ENCODE data around the gene SPATA13.
"Not testable (repeated sequence)": the region's sequence is repeated elsewhere in the genome, so short reads cannot be mapped to it uniquely, and the experiment has no call there.

Gene SPATA13

GRCh38 chr13:24160458-24161009, at the start of gene SPATA13:
TSS of gene SPATA13 (plus strand) at chr13:24160720. CDS start at chr13:24222930, 62,210 bp downstream.
- DNase-seq (ENCODE audit: low spot score), result peak; percentile 84

DNA sequence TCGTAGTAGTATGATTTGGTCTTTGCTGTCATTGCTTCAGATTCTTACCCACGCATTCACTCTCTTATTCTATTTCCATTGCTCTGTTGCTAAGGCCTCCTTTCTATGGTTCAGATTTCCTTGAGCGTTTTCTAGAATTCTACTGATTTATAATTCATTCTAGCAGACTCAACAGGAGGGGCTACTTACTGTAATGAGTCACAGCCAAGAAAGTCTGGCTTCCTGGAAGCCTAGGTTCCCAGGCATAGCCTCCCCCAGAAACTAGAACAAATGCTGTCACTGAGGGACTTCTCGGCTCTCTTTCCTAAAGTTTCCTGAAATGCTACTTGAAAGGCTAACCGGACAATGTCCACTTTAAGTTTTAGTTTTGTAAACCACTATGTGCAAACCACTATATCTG, 47.7 kb upstream of the SPATA13 start:
- DNase-seq (ENCODE audit: low spot score), result no peak

DNA sequence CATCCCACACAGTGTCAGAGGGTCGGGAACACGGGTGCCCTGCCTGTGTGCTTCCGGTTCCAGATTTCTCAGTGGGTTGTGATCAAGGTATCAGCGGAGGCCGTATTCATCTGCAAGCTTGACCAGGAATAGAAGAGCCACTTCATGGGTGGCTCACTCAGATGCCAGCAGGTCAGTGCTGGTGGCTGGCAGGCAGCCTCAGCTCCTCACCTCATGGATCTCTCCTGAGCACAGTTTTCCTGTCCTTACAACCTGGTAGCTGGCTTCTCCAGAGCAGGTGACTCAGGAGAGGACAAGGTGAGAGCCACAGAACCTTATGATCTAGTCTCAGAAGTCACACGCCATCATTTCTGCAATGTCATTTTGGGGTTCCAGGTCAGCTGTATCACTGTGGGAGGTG, 44.8 kb upstream of the SPATA13 start:
- no peak for DNase-seq (ENCODE audit: low spot score)

- DNase-seq (ENCODE audit: low spot score), result no peak
Observed at GRCh38 chr13:24116131-24116530, 44.4 kb upstream of the SPATA13 start.

DNA sequence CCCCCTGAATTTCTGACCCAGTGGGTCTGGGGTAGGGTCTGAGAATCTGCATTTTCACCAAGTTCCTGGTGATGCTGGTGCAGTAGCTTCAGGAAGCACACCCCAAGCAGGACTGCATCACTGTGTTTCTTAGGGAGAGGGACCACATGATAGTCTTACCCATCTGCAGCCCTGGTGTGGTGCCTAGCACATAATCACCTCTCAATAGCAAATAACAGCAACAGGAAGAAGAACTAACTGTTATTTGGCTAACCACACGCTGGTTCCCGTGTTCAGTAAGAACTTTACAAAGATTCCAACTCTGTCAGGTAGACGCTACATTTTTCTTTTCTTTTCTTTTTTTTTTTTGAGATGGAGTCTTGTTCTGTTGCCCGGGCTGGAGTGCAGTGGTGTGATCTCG, 41.9 kb upstream of the SPATA13 start:
- DNase-seq (ENCODE audit: low spot score), result no peak

DNA sequence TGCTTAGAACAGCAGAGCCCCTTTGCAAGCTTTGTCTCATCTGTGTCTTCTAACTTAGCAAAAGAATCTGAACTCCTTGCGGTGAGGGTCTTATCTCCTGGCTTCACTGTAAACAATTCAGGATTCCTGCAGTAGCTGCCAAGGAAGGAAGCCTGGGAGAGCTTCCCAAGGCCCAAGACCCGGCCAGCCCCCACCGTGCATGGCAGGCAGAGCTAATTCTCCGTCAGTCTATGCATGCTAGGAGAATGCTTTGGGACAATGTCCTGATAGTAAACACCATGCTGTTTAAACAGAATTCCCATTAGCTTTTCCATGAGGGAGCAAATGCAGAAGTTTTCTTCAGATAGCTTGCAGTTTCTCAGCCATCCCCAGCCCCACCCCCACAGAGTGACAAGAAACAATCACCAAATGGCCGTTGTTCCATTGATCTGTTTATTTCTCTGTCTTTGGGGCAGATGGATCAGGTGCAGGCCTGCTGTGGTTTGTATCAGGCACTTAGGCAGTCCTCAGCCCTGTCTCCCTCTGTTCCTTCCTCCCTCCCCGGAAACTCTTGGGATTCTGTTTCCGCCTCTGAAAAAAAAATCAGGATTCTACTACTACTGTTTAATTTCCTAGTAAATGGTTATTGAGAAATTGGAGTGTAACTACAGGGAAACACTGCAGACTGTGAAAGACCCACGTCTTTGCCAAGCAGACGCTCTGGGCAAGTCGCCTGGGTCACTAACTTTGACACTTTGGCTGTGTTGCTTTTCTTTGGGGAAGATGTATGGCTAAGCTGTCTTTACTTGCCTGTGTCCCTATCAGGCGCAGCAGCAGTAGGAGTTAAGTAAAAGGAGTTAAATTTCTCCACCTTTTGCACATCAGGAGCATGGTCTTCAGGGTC, 40.7 kb upstream of the SPATA13 start:
- no peak for DNase-seq (ENCODE audit: low spot score)

DNA sequence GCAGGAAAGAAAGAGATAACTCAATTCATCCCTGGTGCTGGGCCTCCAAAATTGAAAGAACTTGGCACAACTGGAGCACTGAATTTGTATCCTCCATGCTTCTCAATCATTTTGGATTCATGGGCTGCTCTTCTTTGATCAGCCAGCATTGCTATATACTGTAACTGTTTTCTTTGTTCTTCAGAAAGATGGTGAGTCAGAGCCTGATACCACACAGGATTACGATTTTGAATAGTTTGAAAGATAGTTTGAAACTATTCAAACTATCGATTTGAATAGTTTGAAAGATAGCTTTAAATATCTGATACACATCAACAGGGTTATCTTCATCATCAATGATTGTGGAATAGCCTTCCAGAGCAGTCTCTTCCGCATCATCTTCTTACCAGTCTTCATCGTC, 38.5 kb upstream of the SPATA13 start:
- DNase-seq (ENCODE audit: low spot score), result not testable (repeated sequence)

- DNase-seq (ENCODE audit: low spot score), result no peak
Observed at GRCh38 chr13:24122569-24122968, 38.0 kb upstream of the SPATA13 start.

DNA sequence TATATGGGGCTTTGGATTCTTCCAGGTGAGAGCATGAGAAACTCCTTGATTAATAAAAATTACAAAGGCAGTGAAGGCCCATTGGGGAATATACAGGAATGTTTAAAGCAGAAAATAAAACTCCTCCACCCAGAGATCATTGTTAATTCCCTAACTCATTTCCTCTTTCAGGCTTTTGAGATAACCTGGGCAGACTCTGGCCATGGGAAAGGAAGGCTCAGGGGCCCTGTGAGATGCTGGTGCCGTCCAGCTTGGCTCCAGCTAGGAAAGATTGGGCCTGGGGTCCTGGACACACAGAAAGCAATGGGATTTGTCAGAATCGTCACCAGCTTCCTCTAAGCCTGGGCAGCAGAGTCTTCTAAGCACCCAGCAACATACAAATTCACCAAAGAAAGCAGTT, 36.8 kb upstream of the SPATA13 start:
- DNase-seq (ENCODE audit: low spot score), result no peak

DNA sequence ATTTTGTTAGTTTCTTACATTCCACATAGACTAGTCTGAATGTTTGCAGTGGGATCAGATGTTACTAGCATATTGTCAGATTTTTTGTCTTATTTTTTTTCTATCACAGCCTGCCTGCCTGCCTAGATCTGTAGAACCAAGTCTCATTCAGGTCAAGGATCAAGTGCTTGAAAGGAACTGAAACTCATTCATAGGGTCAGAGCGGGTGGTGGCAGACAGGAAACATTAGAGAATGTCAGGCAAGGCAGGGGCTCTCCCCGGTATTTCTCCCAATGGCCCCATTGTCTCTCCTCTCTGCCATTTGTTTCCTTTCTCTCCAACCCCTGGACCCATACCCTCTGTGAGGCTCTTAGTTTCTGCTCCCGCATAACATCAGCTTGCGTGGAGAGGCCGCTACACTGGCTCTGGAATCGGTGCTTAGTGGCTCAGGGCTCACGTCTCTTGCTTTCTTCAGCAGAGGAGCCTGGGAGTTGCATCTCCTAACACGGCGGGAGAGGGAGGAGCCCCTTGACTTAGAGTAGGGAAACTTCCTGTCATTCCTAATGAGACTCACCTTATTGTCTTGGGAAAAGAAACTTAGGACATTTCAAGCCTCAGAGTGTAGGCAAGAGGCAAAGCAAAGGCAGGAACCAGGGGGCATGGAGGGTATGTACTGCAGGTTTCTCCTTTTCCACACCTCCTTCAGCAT, 35.6 kb upstream of the SPATA13 start:
- DNase-seq (ENCODE audit: low spot score), result no peak

DNA sequence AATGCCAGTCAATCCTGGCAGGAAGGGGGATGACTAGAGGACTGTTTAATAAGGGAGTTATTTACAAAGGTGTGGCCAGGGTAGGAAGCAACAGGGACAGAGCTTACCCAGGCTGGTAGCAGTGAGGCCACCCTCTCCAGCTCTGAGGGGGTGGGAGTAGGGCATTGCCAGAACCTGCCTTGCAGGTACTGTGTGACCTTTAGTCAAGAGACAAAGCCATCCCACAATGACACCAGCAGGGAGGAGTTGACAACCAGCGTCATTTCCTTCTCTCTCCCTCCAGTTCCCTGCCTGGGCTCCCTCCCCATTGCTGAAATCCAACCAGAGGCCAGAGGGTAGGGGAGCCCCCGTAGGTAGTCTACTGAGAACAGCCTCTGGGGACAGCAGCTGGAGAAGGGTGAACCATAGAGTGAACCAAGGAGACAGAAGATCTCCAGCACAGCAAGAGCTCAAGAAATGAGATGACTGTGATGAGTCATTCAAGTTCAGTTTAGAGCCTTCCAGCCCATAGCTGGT, 33.3 kb upstream of the SPATA13 start:
- no peak for DNase-seq (ENCODE audit: low spot score)

DNA sequence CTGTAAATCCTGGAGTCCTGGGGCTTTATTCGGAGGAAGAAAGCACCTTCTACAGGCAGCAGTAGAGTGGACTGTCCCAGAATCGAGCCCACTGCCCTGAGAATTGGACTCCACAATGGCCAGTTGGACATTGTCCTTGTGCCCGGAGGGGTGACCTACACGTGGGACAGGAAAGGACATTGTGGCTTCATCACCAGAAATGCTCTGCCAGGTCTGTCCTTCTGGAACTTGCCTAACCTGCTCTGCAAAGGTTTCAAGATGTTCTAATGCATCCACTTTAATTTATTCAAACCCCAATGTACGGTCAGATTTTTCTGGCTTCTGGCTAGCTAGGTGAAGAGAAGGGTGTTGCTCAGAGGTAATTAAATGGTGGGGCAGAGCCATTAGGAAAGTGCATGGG, 32.4 kb upstream of the SPATA13 start:
- no peak for DNase-seq (ENCODE audit: low spot score)

GRCh38 chr13:24128962-24129361, 31.6 kb upstream of the SPATA13 start:
- DNase-seq (ENCODE audit: low spot score), result no peak

- no peak for DNase-seq (ENCODE audit: low spot score)
Observed at GRCh38 chr13:24129914-24130774, 30.4 kb upstream of the SPATA13 start.

- DNase-seq (ENCODE audit: low spot score), result no peak
Observed at GRCh38 chr13:24131749-24132148, 28.8 kb upstream of the SPATA13 start.

DNA sequence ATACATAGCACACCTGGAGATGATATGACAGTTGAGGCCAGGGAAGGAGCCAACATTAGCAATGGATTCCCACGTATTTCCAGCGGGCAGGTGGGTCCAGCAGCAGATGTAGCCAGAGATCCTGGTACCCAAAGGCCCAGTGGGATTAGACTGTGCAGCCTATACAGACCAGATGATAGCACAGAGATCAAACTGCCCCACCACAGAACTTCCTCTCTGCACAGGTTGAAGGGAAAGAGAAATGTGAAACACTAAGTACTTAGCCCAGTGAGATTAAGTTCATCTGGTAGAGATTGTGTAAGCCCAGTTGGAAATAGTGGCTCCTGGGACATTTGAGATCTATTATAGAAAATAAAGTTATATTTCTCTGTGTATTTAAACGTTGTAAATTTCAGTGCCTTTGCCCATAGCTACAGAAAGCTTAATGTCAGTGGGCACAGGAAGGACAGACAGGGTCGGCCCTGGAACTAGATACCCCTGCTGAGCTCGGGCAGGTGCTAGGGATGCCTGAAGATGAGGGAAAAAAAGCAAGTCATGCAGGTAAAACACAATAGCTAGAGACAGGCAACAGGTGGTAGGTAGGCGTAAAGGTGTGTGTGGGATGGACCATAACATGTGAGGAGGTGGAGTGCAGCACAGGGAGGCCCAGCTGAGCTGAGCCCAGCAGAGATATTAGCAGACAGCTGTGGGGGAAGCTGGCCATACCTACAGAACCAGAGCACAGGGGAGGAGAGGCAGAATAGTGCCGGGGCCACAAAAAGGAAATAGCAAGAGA, 27.3 kb upstream of the SPATA13 start:
- DNase-seq (ENCODE audit: low spot score), result no peak

DNA sequence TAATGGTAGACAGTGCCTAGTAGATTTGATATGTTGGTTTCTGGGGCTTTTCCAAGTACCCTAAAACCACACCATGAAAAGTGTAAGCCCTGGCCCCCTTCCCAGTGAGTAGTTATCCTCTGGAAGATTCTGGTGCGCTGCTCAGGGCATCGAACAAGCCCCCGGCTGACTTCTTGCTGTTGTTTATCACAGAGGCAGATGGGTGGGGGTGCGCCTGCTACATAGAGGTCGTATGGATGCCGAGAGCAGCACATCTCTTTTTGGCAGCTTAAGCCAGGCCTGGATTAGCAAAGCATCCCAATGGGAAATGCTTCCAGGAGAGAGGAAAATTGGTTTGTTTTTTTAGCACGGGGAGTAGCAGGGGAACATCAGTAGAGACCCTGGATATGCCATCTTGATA, 26.3 kb upstream of the SPATA13 start:
- DNase-seq (ENCODE audit: low spot score), result no peak

- DNase-seq (ENCODE audit: low spot score), result no peak
Observed at GRCh38 chr13:24134757-24135156, 25.8 kb upstream of the SPATA13 start.

- DNase-seq (ENCODE audit: low spot score), result no peak
Observed at GRCh38 chr13:24135674-24136300, 24.7 kb upstream of the SPATA13 start.

GRCh38 chr13:24138911-24139310, 21.6 kb upstream of the SPATA13 start:
- DNase-seq (ENCODE audit: low spot score), result no peak

Measured in RKO (cell line).